GM12873 (cell line): Measurements from ENCODE around the gene SLC1A2.

ENCODE experiments used
- CTCF ChIP-seq: IDR thresholded peaks from 2 replicates; pipeline ENCODE4 v1.5.1; 2012; ENCODE audit warnings: low read depth, mild to moderate bottlenecking, moderate library complexity, low read length, control low read depth; ENCODE audit not compliant: insufficient read depth; ENCODE audit errors: missing control alignments

Gene SLC1A2

GRCh38 chr11:35265755-35266454 is 153.5 kb downstream of the SLC1A2 start:
- TF ChIP-seq CTCF = no peak

- no peak for TF ChIP-seq CTCF
Measured at GRCh38 chr11:35262735-35263134, 156.6 kb downstream of the SLC1A2 start.

GRCh38 chr11:35262056-35262455 is 157.3 kb downstream of the SLC1A2 start:
- no peak for TF ChIP-seq CTCF

GRCh38 chr11:35261197-35261596 is 158.2 kb downstream of the SLC1A2 start:
- no peak for TF ChIP-seq CTCF

GRCh38 chr11:35260342-35260985 is 158.9 kb downstream of the SLC1A2 start:
- no peak for TF ChIP-seq CTCF

GRCh38 chr11:35259529-35259928 is 159.8 kb downstream of the SLC1A2 start:
- no peak for TF ChIP-seq CTCF

- TF ChIP-seq CTCF = no peak
Measured at GRCh38 chr11:35257281-35257680, 162.1 kb downstream of the SLC1A2 start.
